ENCODE data around the gene TIAM1.

The TIAM1 gene

GRCh38 chr21:31329456-31330143, 14.5 kb downstream of the TIAM1 start:
- DNase-seq (ENCODE audit: low read depth), result no peak

GRCh38 chr21:31326522-31327242, 17.4 kb downstream of the TIAM1 start:
- no peak for DNase-seq (ENCODE audit: low read depth)

DNA sequence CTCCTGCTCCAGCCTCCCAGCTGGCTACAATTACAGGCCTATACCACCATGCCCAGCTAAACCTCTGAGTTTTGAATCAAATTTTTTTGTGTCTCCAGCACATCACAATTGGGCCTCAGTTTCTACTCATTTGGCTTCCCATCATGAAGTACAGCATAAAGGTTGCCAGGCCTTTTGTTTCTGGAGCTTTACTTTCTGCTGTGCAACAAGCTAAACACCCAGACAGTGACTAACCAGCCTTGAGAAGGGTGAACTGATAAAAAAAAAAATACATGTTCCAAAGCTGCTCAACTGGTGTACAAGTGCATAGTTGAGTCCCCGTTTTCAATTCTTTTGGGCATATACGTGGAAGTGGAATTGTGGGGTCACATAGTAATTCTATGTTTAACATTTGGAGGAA, 25.1 kb downstream of the TIAM1 start:
- no peak for DNase-seq (ENCODE audit: low read depth)

DNA sequence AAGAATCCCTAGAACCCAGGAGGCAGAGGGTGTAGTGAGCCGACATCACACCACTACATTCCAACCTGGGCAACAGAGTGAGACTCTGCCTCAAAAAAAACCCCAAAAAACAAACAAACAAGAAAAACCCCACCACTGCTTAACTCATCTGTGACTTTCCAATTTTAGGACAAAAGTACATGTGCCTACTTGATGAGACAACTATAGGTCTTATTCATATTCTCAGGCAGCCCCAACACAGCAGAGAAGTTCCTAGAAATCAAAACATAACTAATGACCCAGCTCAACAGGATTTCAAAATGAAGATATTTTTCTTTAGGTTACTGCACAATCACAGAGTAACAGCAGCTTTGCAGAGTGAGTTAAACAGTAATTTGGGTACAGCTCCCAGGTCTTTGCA, 26.4 kb downstream of the TIAM1 start:
- DNase-seq (ENCODE audit: low read depth), result no peak

DNA sequence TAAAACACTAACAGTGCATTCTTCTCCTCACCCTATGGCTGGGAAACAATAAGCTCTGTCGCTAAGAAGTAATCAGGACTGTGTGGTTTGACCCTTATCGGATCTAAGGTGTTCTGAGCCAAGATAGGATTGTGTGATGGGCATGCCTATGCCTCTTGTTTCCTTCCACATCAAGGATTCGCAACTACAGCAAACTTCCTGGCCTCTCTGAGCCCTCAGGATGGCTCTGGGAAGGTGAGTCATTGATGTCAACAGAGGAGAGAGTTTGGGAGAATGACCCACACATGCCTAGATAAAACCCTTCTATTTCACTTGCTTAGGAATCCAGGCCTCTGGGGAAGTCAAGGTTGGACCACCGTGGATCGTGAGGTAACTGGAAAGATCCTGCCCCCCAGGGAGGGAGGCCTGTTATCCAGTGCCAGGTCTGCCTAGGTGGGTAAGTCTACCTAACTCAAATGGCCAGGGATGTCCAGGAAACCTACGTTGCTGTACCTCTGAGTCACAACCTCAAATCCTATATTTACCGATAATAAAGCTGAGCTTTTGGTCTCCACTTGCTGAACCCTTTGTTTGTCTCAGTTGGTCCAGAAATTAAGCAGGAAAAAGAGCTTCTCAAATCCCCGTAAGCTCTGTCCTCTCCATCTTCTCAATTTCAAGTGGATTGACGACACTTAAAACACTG, 27.4 kb downstream of the TIAM1 start:
- no peak for DNase-seq (ENCODE audit: low read depth)

GRCh38 chr21:31316072-31316471, 28.0 kb downstream of the TIAM1 start:
- DNase-seq (ENCODE audit: low read depth), result no peak

GRCh38 chr21:31310750-31311149, 33.3 kb downstream of the TIAM1 start:
- DNase-seq (ENCODE audit: low read depth), result no peak

GRCh38 chr21:31308584-31308983, 35.5 kb downstream of the TIAM1 start:
- no peak for DNase-seq (ENCODE audit: low read depth)

DNA sequence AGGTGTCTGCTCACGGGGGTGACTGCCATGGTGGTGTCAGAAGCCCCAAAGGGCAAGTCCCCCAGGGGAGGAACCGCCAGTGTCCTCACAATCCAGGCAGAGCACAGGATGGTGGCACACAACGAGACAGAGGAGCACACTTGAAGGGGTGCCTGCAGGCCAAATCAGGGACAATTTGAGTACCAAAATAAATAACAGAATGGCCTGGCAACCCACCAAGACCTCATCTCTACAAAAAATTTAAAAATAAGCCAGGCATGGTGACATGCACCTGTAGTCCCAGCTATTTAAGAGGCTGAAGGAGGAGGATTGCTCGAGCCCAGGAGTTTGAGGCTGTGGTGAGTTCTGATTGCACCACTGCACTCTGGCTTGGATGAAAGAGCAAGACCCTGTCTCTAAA, 38.2 kb downstream of the TIAM1 start:
- no peak for DNase-seq (ENCODE audit: low read depth)

DNA sequence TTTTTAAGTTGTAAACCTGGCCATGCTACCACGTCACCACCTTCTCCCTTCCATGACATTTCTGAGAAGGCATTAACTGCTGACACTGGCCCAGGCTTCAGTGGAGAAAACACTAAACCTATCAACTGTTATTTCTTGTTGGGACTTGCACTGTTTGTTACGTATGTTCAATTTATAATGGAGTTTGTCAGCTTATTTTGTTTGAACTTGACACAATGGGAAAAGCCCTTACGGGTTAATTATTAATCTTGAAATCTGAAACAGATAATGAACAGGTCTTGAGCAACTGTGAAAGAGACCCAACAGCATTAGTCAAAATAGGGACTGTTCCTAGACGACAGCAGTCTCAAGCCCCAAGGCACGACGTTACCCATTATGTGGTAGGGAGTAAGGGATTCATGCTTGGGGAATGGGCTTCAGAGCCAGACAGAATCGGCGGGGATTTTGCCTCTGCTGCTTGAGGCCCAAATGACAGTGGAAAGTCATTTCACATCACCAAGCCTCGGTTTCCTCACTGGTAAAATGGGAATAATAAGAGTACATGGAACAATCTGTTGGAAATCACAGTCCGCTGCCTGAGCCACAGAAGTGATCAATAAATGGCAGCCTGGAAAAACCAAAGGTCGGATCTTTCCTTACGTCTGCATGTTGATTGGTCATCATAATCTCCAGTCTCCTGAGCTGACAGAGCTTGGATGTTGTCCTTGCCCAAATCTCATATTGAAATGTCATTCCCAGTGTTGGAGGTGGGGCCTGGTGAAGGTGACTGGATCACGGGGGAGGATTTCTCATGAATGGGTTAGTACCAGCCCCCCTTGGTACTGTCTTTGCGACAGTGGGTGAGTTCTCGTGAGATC, 44.5 kb downstream of the TIAM1 start:
- DNase-seq (ENCODE audit: low read depth), result no peak

DNA sequence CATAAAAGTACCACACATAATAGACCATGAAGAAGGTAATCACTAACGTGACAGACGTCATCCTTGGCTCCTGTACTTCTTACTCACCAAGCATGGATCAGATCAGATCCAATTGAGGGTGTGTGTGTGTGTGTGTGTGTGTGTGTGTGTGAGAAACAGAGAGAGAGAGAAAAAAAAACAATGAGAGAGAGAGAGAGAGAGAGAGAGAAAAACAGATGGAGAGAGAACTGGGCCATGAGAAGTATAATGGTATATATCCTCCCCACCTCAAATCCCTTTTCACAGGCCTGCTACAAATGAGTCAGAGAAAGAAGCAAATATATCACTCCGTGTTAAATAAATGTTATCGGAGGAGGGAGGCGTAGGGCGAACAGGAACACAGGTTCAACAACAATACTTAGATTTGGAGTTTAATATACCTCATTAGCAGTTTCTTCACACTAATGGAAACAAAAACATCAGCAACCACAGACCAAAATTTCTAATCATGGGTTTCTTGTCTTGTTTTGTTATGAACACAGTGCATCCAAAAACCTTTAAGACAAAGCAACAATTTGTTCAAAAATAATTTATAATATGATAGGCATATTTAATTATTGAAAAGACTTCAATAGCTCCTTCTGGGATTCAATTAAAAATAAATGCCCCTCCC, 45.3 kb downstream of the TIAM1 start:
- no peak for DNase-seq (ENCODE audit: low read depth)

GRCh38 chr21:31297806-31298205, 46.3 kb downstream of the TIAM1 start:
- no peak for DNase-seq (ENCODE audit: low read depth)

- no peak for DNase-seq (ENCODE audit: low read depth)
Observed at GRCh38 chr21:31295676-31296075, 48.4 kb downstream of the TIAM1 start.

DNA sequence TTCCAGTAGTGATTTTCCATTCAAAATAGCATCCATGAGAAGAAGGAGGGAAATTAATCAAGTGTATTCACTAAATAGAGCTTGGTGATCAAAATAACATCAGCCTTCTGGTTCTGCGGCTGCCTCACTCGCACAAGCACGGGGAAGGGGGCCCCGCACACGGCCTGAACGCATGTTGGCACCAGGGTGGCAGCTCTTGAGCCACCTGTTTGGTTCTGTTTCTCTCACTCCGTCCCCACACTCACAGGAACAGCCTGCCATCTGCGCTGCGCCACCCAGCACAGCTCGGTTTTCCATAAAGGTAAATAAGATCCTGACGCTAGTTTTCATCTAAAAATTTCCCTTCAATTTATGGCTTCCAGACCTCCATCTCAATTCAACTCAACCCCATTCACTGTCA, 49.4 kb downstream of the TIAM1 start:
- DNase-seq (ENCODE audit: low read depth), result no peak

DNA sequence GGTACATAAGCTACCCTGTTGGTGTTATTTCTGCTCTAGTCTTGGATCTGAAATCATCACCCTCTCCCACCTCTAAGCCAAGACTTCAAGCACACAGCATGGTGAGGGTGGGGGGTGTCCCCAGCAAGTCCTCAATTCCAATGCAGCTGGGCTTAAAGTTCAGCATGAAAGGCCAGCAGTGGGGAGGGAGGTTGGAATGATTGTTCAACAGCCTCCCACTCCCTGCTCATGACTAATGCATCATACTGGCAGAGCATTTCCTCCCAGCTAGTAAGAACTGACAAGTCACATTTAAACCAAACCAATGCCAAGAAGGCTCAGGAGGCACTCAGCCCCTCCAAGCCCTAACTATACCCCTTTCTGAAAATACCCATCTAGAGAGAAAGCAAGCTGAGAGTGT, 50.1 kb downstream of the TIAM1 start:
- DNase-seq (ENCODE audit: low read depth), result no peak

GRCh38 chr21:31290765-31291164, 53.3 kb downstream of the TIAM1 start:
- DNase-seq (ENCODE audit: low read depth), result no peak

- no peak for DNase-seq (ENCODE audit: low read depth)
Observed at GRCh38 chr21:31289702-31290101, 54.4 kb downstream of the TIAM1 start.

- no peak for DNase-seq (ENCODE audit: low read depth)
Observed at GRCh38 chr21:31288191-31288590, 55.9 kb downstream of the TIAM1 start.

GRCh38 chr21:31287201-31287600, 56.9 kb downstream of the TIAM1 start:
- no peak for DNase-seq (ENCODE audit: low read depth)

GRCh38 chr21:31286621-31287020, 57.4 kb downstream of the TIAM1 start:
- DNase-seq (ENCODE audit: low read depth), result no peak

- DNase-seq (ENCODE audit: low read depth), result no peak
Observed at GRCh38 chr21:31284797-31285397, 59.2 kb downstream of the TIAM1 start.
